Measurements from ENCODE around the gene P2RY2.

P2RY2 gene

GRCh38 chr11:73176874-73177155, 41.3 kb upstream of the P2RY2 start:
- Histone ChIP-seq H3K36me3 (ENCODE audit: control insufficient read depth, insufficient read depth, low read length) (no peaks in the 10 kb centered on the region), H3K27ac (ENCODE audit: low read depth, low read length, severe bottlenecking) (no peak overlapping the region), H3K4me3 (ENCODE audit: extremely low read depth, insufficient read depth, low read length, poor library complexity, severe bottlenecking) (no peak overlapping the region), H3K9me3 (ENCODE audit: control insufficient read depth, low read length) (no peaks in the 10 kb centered on the region), H3K4me1 (ENCODE audit: control insufficient read depth, insufficient read depth, low read length, poor library complexity, severe bottlenecking) (peaks cover 3% of the 10 kb centered on the region)
- WGBS, 2 experiments (ENCODE audit: insufficient coverage in 2 of 2), result no CpG with 5 or more reads among the region's 1 CpG

DNA sequence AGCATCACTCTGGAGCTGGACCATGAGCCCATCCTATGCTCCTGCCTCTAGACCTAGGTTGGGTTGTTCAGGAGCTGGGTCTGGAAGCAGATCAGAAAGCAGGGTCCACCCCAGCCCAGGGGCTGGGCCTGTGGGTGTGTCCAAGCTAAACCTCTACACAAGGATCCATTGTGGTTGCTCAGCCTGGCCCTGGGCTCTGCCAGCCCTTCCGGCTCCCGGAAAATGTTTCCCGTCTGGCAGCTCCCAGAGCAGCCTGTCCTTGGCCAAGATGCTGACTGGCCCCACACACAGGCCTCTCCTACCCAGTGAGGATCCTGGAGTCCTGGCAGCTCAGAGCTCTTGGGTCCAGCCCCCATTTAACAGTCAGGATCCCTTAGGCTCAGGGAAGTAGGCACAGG, 40.7 kb upstream of the P2RY2 start:
- Histone ChIP-seq H3K9me3 (ENCODE audit: control insufficient read depth, low read length) (no peaks in the 10 kb centered on the region), H3K4me1 (ENCODE audit: control insufficient read depth, insufficient read depth, low read length, poor library complexity, severe bottlenecking) (peaks cover 3% of the 10 kb centered on the region), H3K4me3 (ENCODE audit: extremely low read depth, insufficient read depth, low read length, poor library complexity, severe bottlenecking) (no peak overlapping the region), H3K36me3 (ENCODE audit: control insufficient read depth, insufficient read depth, low read length) (no peaks in the 10 kb centered on the region), H3K27ac (ENCODE audit: low read depth, low read length, severe bottlenecking) (no peak overlapping the region)
- WGBS, 2 experiments (ENCODE audit: insufficient coverage in 2 of 2), result 92 to 96% methylated on average over 3 of the region's 3 CpGs

DNA sequence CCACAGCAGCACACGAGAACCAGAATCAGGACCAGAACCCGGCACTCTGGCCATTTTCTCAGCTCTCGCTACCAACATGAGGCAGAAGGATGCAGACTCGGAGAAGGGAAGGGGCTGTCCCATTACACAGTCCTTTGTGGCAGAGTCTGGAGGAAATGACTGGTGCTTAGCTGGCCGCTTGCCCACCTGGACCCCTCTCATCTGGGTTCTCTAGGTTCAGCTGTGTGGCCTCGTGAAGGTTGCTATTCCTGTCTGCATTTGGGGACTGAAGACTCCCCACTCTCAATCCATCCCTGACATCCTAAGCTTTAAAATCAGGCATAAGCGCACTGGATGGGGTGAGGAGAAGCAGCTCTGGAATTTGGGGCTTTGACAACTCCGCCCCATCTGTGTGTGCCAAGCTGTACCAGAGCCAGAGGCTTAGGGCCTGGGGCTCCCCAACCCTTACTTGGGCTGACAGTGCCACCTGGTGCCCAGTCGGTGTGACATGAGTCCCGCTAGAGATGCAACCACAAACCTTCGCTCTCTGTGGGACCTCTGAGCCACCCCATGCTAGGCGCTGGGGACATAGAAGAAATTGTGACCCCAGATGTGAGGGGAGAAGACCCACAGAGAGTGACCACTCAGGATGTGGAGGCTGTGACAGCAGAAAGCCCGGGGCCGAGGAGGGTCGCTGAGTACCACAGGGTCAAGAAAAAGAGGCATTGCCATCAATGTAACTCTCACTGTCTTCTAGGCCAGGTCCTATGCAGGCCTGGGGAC, 40.1 kb upstream of the P2RY2 start:
- no peak overlapping the region for H3K27ac ChIP-seq (ENCODE audit: low read depth, low read length, severe bottlenecking)
- no peaks in the 10 kb centered on the region for H3K36me3 ChIP-seq (ENCODE audit: control insufficient read depth, insufficient read depth, low read length)
- H3K4me1 ChIP-seq (ENCODE audit: control insufficient read depth, insufficient read depth, low read length, poor library complexity, severe bottlenecking), result peaks cover 3% of the 10 kb centered on the region
- WGBS, 2 experiments (ENCODE audit: insufficient coverage in 2 of 2), result 55 to 56% methylated on average over 14 of the region's 15 CpGs
- H3K4me3 ChIP-seq (ENCODE audit: extremely low read depth, insufficient read depth, low read length, poor library complexity, severe bottlenecking), result no peak overlapping the region
- H3K9me3 ChIP-seq (ENCODE audit: control insufficient read depth, low read length), result no peaks in the 10 kb centered on the region

DNA sequence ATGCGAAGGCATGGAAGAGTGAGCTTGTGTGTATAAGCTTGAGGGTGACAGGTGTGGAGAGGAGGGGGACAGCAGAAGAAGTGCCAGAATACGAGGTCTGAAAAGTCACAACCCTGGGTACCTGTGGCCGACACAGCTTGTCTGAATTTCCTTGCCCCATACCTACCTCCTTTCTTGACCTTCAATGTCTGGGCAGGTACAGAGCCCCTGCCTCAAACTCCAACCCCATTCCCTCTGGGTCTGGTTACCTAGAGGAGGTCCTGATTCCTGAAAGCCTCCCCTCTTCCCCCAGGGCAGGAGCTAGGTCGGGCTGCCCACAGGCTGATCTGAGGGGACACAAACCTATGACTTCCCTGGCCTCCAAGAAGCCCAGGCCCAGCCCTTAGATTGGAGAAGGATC, 39.4 kb upstream of the P2RY2 start:
- Histone ChIP-seq H3K4me3 (ENCODE audit: extremely low read depth, insufficient read depth, low read length, poor library complexity, severe bottlenecking) (no peak overlapping the region), H3K9me3 (ENCODE audit: control insufficient read depth, low read length) (no peaks in the 10 kb centered on the region), H3K4me1 (ENCODE audit: control insufficient read depth, insufficient read depth, low read length, poor library complexity, severe bottlenecking) (peaks cover 3% of the 10 kb centered on the region), H3K36me3 (ENCODE audit: control insufficient read depth, insufficient read depth, low read length) (no peaks in the 10 kb centered on the region), H3K27ac (ENCODE audit: low read depth, low read length, severe bottlenecking) (no peak overlapping the region)
- 88 to 100% methylated on average over 1 to 2 of the region's 4 CpGs for WGBS, 2 experiments (ENCODE audit: insufficient coverage in 2 of 2)

- peaks cover 11% of the 10 kb centered on the region for H3K4me1 ChIP-seq (ENCODE audit: control insufficient read depth, insufficient read depth, low read length, poor library complexity, severe bottlenecking)
- H3K27ac ChIP-seq (ENCODE audit: low read depth, low read length, severe bottlenecking), result no peak overlapping the region
- no peaks in the 10 kb centered on the region for H3K36me3 ChIP-seq (ENCODE audit: control insufficient read depth, insufficient read depth, low read length)
- H3K9me3 ChIP-seq (ENCODE audit: control insufficient read depth, low read length), result no peaks in the 10 kb centered on the region
- 53 to 100% methylated on average over 1 to 3 of the region's 3 CpGs for WGBS, 2 experiments (ENCODE audit: insufficient coverage in 2 of 2)
- H3K4me3 ChIP-seq (ENCODE audit: extremely low read depth, insufficient read depth, low read length, poor library complexity, severe bottlenecking), result no peak overlapping the region
Observed at GRCh38 chr11:73182824-73183321, 35.2 kb upstream of the P2RY2 start.

DNA sequence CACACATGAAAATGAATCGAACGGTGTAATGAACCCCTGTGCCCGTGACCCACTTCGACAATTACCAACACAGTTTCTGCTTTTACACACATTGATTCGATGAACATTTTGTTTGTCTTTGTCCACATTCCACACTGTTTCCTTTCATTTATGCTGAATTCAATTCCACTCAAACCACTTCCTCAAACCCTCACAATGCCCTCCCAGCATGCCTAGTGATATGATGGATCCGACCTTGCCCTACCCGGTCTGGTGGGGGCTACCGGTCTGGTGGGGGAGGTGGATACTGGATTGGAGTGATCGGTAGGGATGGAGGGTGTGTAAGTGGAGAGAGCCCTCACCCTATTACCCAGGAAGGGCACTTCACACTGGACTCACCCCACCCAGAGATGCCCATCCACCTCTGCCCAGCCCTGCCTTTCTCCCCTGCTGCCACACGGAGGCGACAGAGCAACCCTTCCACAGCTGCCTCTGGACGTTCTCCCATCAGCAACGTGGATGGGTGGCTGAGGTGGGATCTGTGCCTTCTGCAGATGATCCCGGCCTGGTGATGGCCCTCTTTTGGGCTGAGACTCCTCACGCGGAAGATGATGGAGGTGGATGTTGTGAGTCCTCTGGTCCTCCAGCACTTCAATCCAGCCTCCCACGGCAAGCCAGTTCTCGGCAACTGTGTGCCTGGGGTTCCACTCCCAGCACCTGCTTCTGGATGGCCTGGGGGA, 33.0 kb upstream of the P2RY2 start:
- Histone ChIP-seq H3K9me3 (ENCODE audit: control insufficient read depth, low read length) (no peaks in the 10 kb centered on the region), H3K36me3 (ENCODE audit: control insufficient read depth, insufficient read depth, low read length) (no peaks in the 10 kb centered on the region), H3K4me1 (ENCODE audit: control insufficient read depth, insufficient read depth, low read length, poor library complexity, severe bottlenecking) (peaks cover 11% of the 10 kb centered on the region), H3K27ac (ENCODE audit: low read depth, low read length, severe bottlenecking) (no peak overlapping the region), H3K4me3 (ENCODE audit: extremely low read depth, insufficient read depth, low read length, poor library complexity, severe bottlenecking) (no peak overlapping the region)
- WGBS, 2 experiments (ENCODE audit: insufficient coverage in 2 of 2), result 87 to 94% methylated on average over 7 of the region's 18 CpGs

DNA sequence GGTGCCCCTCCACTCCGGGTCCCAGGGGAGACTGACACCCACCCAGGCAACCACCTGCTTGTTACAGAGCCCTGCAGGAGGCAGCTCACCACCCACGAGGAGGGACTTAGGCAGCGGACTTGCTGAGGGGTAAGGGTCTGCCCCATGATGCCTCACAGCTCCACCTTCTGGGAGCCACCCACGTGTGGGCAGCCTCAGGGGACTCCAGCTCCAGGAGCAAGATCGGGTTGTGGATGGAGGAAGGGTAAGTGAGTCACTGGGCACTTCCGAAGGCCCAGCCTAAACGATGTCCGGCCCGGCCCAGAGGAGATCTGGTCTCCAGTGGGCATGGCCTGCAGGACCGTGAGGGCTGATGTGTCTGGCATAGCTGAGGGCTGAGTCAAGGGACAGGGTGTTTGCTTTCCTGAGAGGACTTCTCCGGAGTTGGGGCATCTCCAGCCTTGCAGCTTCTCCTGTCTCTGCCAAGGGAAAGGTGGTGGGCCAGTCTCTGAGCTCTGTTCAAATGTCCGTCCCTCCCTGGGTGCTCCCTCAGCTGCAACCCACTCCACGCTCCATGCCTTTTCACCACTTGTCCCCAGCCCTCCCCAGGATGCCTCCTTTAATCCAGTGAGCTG, 32.3 kb upstream of the P2RY2 start:
- H3K9me3 ChIP-seq (ENCODE audit: control insufficient read depth, low read length), result no peaks in the 10 kb centered on the region
- H3K27ac ChIP-seq (ENCODE audit: low read depth, low read length, severe bottlenecking), result no peak overlapping the region
- 79 to 81% methylated on average over 8 to 11 of the region's 13 CpGs for WGBS, 2 experiments (ENCODE audit: insufficient coverage in 2 of 2)

GRCh38 chr11:73186294-73186850, 31.7 kb upstream of the P2RY2 start:
- Histone ChIP-seq H3K4me1 (ENCODE audit: control insufficient read depth, insufficient read depth, low read length, poor library complexity, severe bottlenecking) (peaks cover 11% of the 10 kb centered on the region), H3K4me3 (ENCODE audit: extremely low read depth, insufficient read depth, low read length, poor library complexity, severe bottlenecking) (no peak overlapping the region), H3K27ac (ENCODE audit: low read depth, low read length, severe bottlenecking) (no peak overlapping the region), H3K9me3 (ENCODE audit: control insufficient read depth, low read length) (no peaks in the 10 kb centered on the region), H3K36me3 (ENCODE audit: control insufficient read depth, insufficient read depth, low read length) (no peaks in the 10 kb centered on the region)
- 84 to 97% methylated on average over 5 to 8 of the region's 10 CpGs for WGBS, 2 experiments (ENCODE audit: insufficient coverage in 2 of 2)

More for the DNA sequence above, 32.3 kb upstream of the P2RY2 start:
- H3K4me3 ChIP-seq (ENCODE audit: extremely low read depth, insufficient read depth, low read length, poor library complexity, severe bottlenecking), result no peak overlapping the region
- no peaks in the 10 kb centered on the region for H3K36me3 ChIP-seq (ENCODE audit: control insufficient read depth, insufficient read depth, low read length)
- peaks cover 11% of the 10 kb centered on the region for H3K4me1 ChIP-seq (ENCODE audit: control insufficient read depth, insufficient read depth, low read length, poor library complexity, severe bottlenecking)

GRCh38 chr11:73186886-73187285, 31.2 kb upstream of the P2RY2 start:
- Histone ChIP-seq H3K4me3 (ENCODE audit: extremely low read depth, insufficient read depth, low read length, poor library complexity, severe bottlenecking) (no peak overlapping the region), H3K27ac (ENCODE audit: low read depth, low read length, severe bottlenecking) (no peak overlapping the region), H3K4me1 (ENCODE audit: control insufficient read depth, insufficient read depth, low read length, poor library complexity, severe bottlenecking) (peaks cover 11% of the 10 kb centered on the region), H3K9me3 (ENCODE audit: control insufficient read depth, low read length) (no peaks in the 10 kb centered on the region), H3K36me3 (ENCODE audit: control insufficient read depth, insufficient read depth, low read length) (no peaks in the 10 kb centered on the region)
- WGBS, 2 experiments (ENCODE audit: insufficient coverage in 2 of 2), result 40 to 42% methylated on average over 2 to 3 of the region's 4 CpGs

DNA sequence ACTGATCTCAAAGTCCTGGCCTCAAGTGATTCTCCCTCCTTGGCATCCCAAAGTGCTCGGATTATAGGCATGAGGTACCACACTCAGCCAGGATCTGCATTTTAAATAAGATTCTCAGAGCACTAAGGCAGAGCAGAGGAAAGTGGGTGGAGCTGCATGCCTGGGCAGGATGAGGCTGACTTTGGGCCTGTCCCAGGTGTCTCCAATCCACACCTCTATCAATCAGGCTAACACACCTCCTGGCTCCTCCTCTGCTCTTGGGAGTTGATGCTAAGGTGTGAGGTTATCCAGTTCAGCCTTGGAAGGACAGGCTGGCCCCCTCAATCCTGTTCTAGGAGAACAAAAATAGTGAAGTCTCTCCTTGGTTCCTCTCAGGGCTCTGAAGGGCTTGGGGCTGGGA, 30.2 kb upstream of the P2RY2 start:
- Histone ChIP-seq H3K36me3 (ENCODE audit: control insufficient read depth, insufficient read depth, low read length) (no peaks in the 10 kb centered on the region), H3K27ac (ENCODE audit: low read depth, low read length, severe bottlenecking) (no peak overlapping the region), H3K9me3 (ENCODE audit: control insufficient read depth, low read length) (no peaks in the 10 kb centered on the region), H3K4me3 (ENCODE audit: extremely low read depth, insufficient read depth, low read length, poor library complexity, severe bottlenecking) (no peak overlapping the region), H3K4me1 (ENCODE audit: control insufficient read depth, insufficient read depth, low read length, poor library complexity, severe bottlenecking) (peaks cover 11% of the 10 kb centered on the region)
- WGBS, 2 experiments (ENCODE audit: insufficient coverage in 2 of 2), result 80% methylated on average over 1 of the region's 1 CpG; no CpG with 5 or more reads in 1 of the 2 experiments
